ENCODE measurements around the gene TLE4.

TLE4 gene

GRCh38 chr9:79692857-79693571 is 121.2 kb downstream of the TLE4 start:
- no peak for DNase-seq (ENCODE audit: low spot score)

- no peak for DNase-seq (ENCODE audit: low spot score)
These were observed 122.0 kb downstream of the TLE4 start for GRCh38 chr9:79693750-79694149.

- no peak for DNase-seq (ENCODE audit: low spot score)
These were observed 122.4 kb downstream of the TLE4 start for GRCh38 chr9:79694208-79694607.

- DNase-seq (ENCODE audit: low spot score), result no peak
These were observed 123.1 kb downstream of the TLE4 start for GRCh38 chr9:79694676-79695400.

GRCh38 chr9:79695531-79696175 is 123.9 kb downstream of the TLE4 start:
- DNase-seq (ENCODE audit: low spot score), result no peak

- DNase-seq (ENCODE audit: low spot score), result no peak
These were observed 127.2 kb downstream of the TLE4 start for GRCh38 chr9:79698967-79699366.

- no peak for DNase-seq (ENCODE audit: low spot score)
These were observed 127.7 kb downstream of the TLE4 start for GRCh38 chr9:79699479-79699878.

GRCh38 chr9:79700607-79701360 is 129.0 kb downstream of the TLE4 start:
- no peak for DNase-seq (ENCODE audit: low spot score)

- DNase-seq (ENCODE audit: low spot score), result no peak
These were observed 129.9 kb downstream of the TLE4 start for GRCh38 chr9:79701651-79702050.

- no peak for DNase-seq (ENCODE audit: low spot score)
These were observed 133.9 kb downstream of the TLE4 start for GRCh38 chr9:79705704-79706103.

- no peak for DNase-seq (ENCODE audit: low spot score)
These were observed 134.7 kb downstream of the TLE4 start for GRCh38 chr9:79706512-79706911.

GRCh38 chr9:79707589-79707988 is 135.8 kb downstream of the TLE4 start:
- DNase-seq (ENCODE audit: low spot score), result no peak

GRCh38 chr9:79708541-79708940 is 136.8 kb downstream of the TLE4 start:
- no peak for DNase-seq (ENCODE audit: low spot score)

- DNase-seq (ENCODE audit: low spot score), result no peak
These were observed 138.2 kb downstream of the TLE4 start for GRCh38 chr9:79709743-79710674.

- DNase-seq (ENCODE audit: low spot score), result no peak
These were observed 140.1 kb downstream of the TLE4 start for GRCh38 chr9:79711874-79712273.

GRCh38 chr9:79719021-79719420 is 147.3 kb downstream of the TLE4 start:
- DNase-seq (ENCODE audit: low spot score), result no peak

GRCh38 chr9:79719989-79720388 is 148.2 kb downstream of the TLE4 start:
- DNase-seq (ENCODE audit: low spot score), result no peak

- no peak for DNase-seq (ENCODE audit: low spot score)
These were observed 159.6 kb downstream of the TLE4 start for GRCh38 chr9:79731171-79731890.

GRCh38 chr9:79735023-79735779 is 163.4 kb downstream of the TLE4 start:
- no peak for DNase-seq (ENCODE audit: low spot score)

- no peak for DNase-seq (ENCODE audit: low spot score)
These were observed 164.3 kb downstream of the TLE4 start for GRCh38 chr9:79736051-79736450.
